Hepatocyte (in vitro differentiated cells): Measurements from ENCODE around the gene MARCHF9. TPM values are rescaled to one million over a fixed set of nuclear protein-coding genes. Genes with fewer than 3 reads are reported as not detected.

Experiments used
- DNase-seq: peaks from one replicate; pipeline ENCODE4 v3.0.0-alpha.2; 2016; ENCODE audit warnings: low spot score
- H2AFZ ChIP-seq: fragments of 200-600 bp; sonication (generic); 2 replicates; pipeline ENCODE4 v1.6.0; 2016; ENCODE audit warnings: antibody characterized with exemption, mild to moderate bottlenecking
- H3K27ac ChIP-seq: fragments of 200-600 bp; sonication (generic); 2 replicates; pipeline ENCODE4 v1.5.1; 2016; ENCODE audit warnings: mild to moderate bottlenecking
- H3K27me3 ChIP-seq: fragments of 200-600 bp; sonication (generic); 2 replicates; pipeline ENCODE4 v1.6.1; 2016
- H3K36me3 ChIP-seq: fragments of 200-600 bp; sonication (generic); replicated peaks from 2 replicates; pipeline ENCODE4 v1.5.1; 2016; ENCODE audit warnings: low read depth; ENCODE audit not compliant: insufficient read depth
- H3K4me1 ChIP-seq: fragments of 200-600 bp; sonication (generic); 2 replicates; pipeline ENCODE4 v1.5.1; 2016; ENCODE audit warnings: mild to moderate bottlenecking, moderate library complexity; ENCODE audit not compliant: insufficient read depth
- H3K4me2 ChIP-seq: fragments of 200-600 bp; sonication (generic); 2 replicates; pipeline ENCODE4 v1.6.0; 2016
- H3K4me3 ChIP-seq: fragments of 200-600 bp; sonication (generic); 2 replicates; pipeline ENCODE4 v1.5.1; 2016; ENCODE audit warnings: mild to moderate bottlenecking
- H3K79me2 ChIP-seq: fragments of 200-600 bp; sonication (generic); 2 replicates; pipeline ENCODE4 v1.6.0; 2017; ENCODE audit warnings: mild to moderate bottlenecking
- H3K9me2 ChIP-seq: fragments of 200-600 bp; sonication (generic); replicated peaks from 2 replicates; pipeline ENCODE4 v1.6.0; 2017; ENCODE audit warnings: mild to moderate bottlenecking; ENCODE audit not compliant: insufficient read depth
- H3K9me3 ChIP-seq: fragments of 200-600 bp; sonication (generic); 2 replicates; pipeline ENCODE4 v1.5.1; 2016; ENCODE audit warnings: low read depth, mild to moderate bottlenecking
- H4K20me1 ChIP-seq: fragments of 200-600 bp; sonication (generic); 2 replicates; pipeline ENCODE4 v1.6.0; 2016; ENCODE audit warnings: mild to moderate bottlenecking; ENCODE audit not compliant: insufficient read depth, poor library complexity, severe bottlenecking
- CTCF ChIP-seq: fragments of 200-600 bp; sonication (generic); IDR thresholded peaks from 2 replicates; pipeline ENCODE4 v1.5.1; 2016; ENCODE audit warnings: antibody characterized with exemption, mild to moderate bottlenecking; ENCODE audit not compliant: poor library complexity
- EZH2 ChIP-seq: fragments of 200-600 bp; sonication (generic); IDR thresholded peaks from 2 replicates; pipeline ENCODE4 v1.6.1; 2016; ENCODE audit warnings: antibody characterized with exemption, mild to moderate bottlenecking, borderline replicate concordance
- EZH2phosphoT487 ChIP-seq: fragments of 200-600 bp; sonication (generic); IDR thresholded peaks from one replicate; pipeline ENCODE4 v1.6.1; 2018; ENCODE audit warnings: antibody characterized with exemption, mild to moderate bottlenecking, low read depth, moderate library complexity; ENCODE audit not compliant: unreplicated experiment, severe bottlenecking
- WGBS: methylation state at CpG from one replicate; pipeline ENCODE4 v1.1.6; 2016; ENCODE audit warnings: low lambda C conversion rate; ENCODE audit errors: missing lambda C conversion rate; 5-methylcytosine and 5-hydroxymethylcytosine counted together
- polyA plus RNA-seq: library from polyadenylated mRNA; unstranded; fragments of >200 nt; fragmentation: Nextera tagmentation; extraction: Ambion mirVana; gene quantifications from 2 replicates; pipeline ENCODE4 v1.2.1, GENCODE V29; 2016
- total RNA-seq: library from RNA; depleted of rRNA; stranded (reverse); fragments of >200 nt; gene quantifications from 2 replicates; pipeline ENCODE4 v1.2.3, GENCODE V29; 2014

Gene MARCHF9
- total and polyA plus RNA-seq, 2 experiments from 2014 or later: 13.6 to 16.9 TPM

- Histone ChIP-seq H2AFZ (no peak overlapping the region), H3K27ac (no peak overlapping the region), H3K27me3 (peaks cover 96% of the 10 kb centered on the region), H3K9me2 (no peaks in the 10 kb centered on the region), H3K9me3 (no peaks in the 10 kb centered on the region), H4K20me1 (no peaks in the 10 kb centered on the region), H3K79me2 (no peaks in the 10 kb centered on the region), H3K4me3 (no peak overlapping the region), H3K36me3 (no peaks in the 10 kb centered on the region), H3K4me2 (no peak overlapping the region), H3K4me1 (peaks cover 22% of the 10 kb centered on the region)
- no peak for TF ChIP-seq CTCF
- no peak for TF ChIP-seq EZH2phosphoT487
- TF ChIP-seq EZH2: no peak
- 85% methylated on average over 11 of the region's 11 CpGs for WGBS
- DNase-seq: no peak
Measured at GRCh38 chr12:57732726-57733593, 21.9 kb upstream of the MARCHF9 start.

- Histone ChIP-seq H3K4me3 (no peak overlapping the region), H3K9me3 (no peaks in the 10 kb centered on the region), H3K4me1 (peaks cover 23% of the 10 kb centered on the region), H3K27ac (no peak overlapping the region), H3K27me3 (peaks cover 98% of the 10 kb centered on the region), H4K20me1 (no peaks in the 10 kb centered on the region), H3K79me2 (no peaks in the 10 kb centered on the region), H3K9me2 (no peaks in the 10 kb centered on the region), H3K4me2 (no peak overlapping the region), H2AFZ (no peak overlapping the region), H3K36me3 (no peaks in the 10 kb centered on the region)
- no peak for DNase-seq
- 69% methylated on average over 6 of the region's 6 CpGs for WGBS
- TF ChIP-seq EZH2 (no peak), CTCF (no peak), EZH2phosphoT487 (no peak)
Measured at GRCh38 chr12:57733928-57734327, 21.0 kb upstream of the MARCHF9 start.

GRCh38 chr12:57734591-57734990 lies 20.3 kb upstream of the MARCHF9 start:
- Histone ChIP-seq H2AFZ (no peak overlapping the region), H3K4me1 (peaks cover 23% of the 10 kb centered on the region), H3K9me3 (no peaks in the 10 kb centered on the region), H3K4me2 (no peak overlapping the region), H4K20me1 (no peaks in the 10 kb centered on the region), H3K4me3 (no peak overlapping the region), H3K27ac (no peak overlapping the region), H3K9me2 (no peaks in the 10 kb centered on the region), H3K79me2 (no peaks in the 10 kb centered on the region), H3K36me3 (no peaks in the 10 kb centered on the region), H3K27me3 (peaks cover 99% of the 10 kb centered on the region)
- TF ChIP-seq CTCF (no peak), EZH2phosphoT487 (no peak), EZH2 (no peak)
- 74% methylated on average over 4 of the region's 4 CpGs for WGBS
- DNase-seq: no peak
